Suppressor macrophage treated with lipopolysaccharide for 4 hours (primary cell): ENCODE results near the gene ACSS2.

ENCODE experiments used
- DNase-seq: peaks from one replicate; pipeline ENCODE4 v3.0.0-alpha.2; 2020

The ACSS2 gene

GRCh38 chr20:34915749-34916455, 39.5 kb downstream of the ACSS2 start:
- no peak for DNase-seq

- no peak for DNase-seq
Observed at GRCh38 chr20:34916774-34917354, 40.5 kb downstream of the ACSS2 start.

- DNase-seq, result no peak
Observed at GRCh38 chr20:34920055-34920454, 43.6 kb downstream of the ACSS2 start.

- no peak for DNase-seq
Observed at GRCh38 chr20:34921436-34921835, 45.0 kb downstream of the ACSS2 start.

- DNase-seq, result no peak
Observed at GRCh38 chr20:34922654-34923381, 46.4 kb downstream of the ACSS2 start.

- no peak for DNase-seq
Observed at GRCh38 chr20:34923414-34923813, 47.0 kb downstream of the ACSS2 start.

GRCh38 chr20:34925341-34925740, 48.9 kb downstream of the ACSS2 start:
- DNase-seq, result no peak

- no peak for DNase-seq
Observed at GRCh38 chr20:34925981-34926380, 49.6 kb downstream of the ACSS2 start.

- DNase-seq, result no peak
Observed at GRCh38 chr20:34926581-34926980, 50.2 kb downstream of the ACSS2 start.

- DNase-seq, result no peak
Observed at GRCh38 chr20:34927736-34928135, 51.3 kb downstream of the ACSS2 start.

GRCh38 chr20:34928411-34928810, 52.0 kb downstream of the ACSS2 start:
- DNase-seq, result no peak

GRCh38 chr20:34931771-34932170, 55.4 kb downstream of the ACSS2 start:
- no peak for DNase-seq

- peak; percentile 76 for DNase-seq
Observed at GRCh38 chr20:34938466-34939163, 62.2 kb downstream of the ACSS2 start.

- no peak for DNase-seq
Observed at GRCh38 chr20:34940081-34940481, 63.7 kb downstream of the ACSS2 start.

- DNase-seq, result peak; percentile 65
Observed at GRCh38 chr20:34941226-34941625, 64.8 kb downstream of the ACSS2 start.

- DNase-seq, result no peak
Observed at GRCh38 chr20:34942301-34942700, 65.9 kb downstream of the ACSS2 start.

GRCh38 chr20:34943808-34944567, 67.6 kb downstream of the ACSS2 start:
- no peak for DNase-seq

- no peak for DNase-seq
Observed at GRCh38 chr20:34945315-34946077, 69.1 kb downstream of the ACSS2 start.

GRCh38 chr20:34946661-34947060, 70.2 kb downstream of the ACSS2 start:
- no peak for DNase-seq

GRCh38 chr20:34947336-34947735, 70.9 kb downstream of the ACSS2 start:
- no peak for DNase-seq

GRCh38 chr20:34948030-34948429, 71.6 kb downstream of the ACSS2 start:
- DNase-seq, result peak; percentile 55

GRCh38 chr20:34949120-34949519, 72.7 kb downstream of the ACSS2 start:
- no peak for DNase-seq
